Measurements from ENCODE around the gene SPATA2L.
"Not testable (repeated sequence)": the region's sequence is repeated elsewhere in the genome, so short reads cannot be mapped to it uniquely, and the experiment has no call there.

SPATA2L gene

GRCh38 chr16:89689142-89689541, 12.4 kb downstream of the SPATA2L start:
- FAIRE-seq = no peak

GRCh38 chr16:89688395-89688794, 13.1 kb downstream of the SPATA2L start:
- no peak for FAIRE-seq

GRCh38 chr16:89687092-89687940, 14.2 kb downstream of the SPATA2L start:
- FAIRE-seq = no peak

- no peak for FAIRE-seq
These were observed 14.9 kb downstream of the SPATA2L start, which contains the start of gene CDK10 for GRCh38 chr16:89686520-89687091. Gene CDK10 (plus strand): TSS chr16:89686689. CDS start chr16:89686711, 22 bp downstream.

GRCh38 chr16:89685916-89686315, 15.6 kb downstream of the SPATA2L start:
- FAIRE-seq = no peak

GRCh38 chr16:89678258-89678657, 23.2 kb downstream of the SPATA2L start:
- FAIRE-seq = no peak

GRCh38 chr16:89672177-89672941, 29.1 kb downstream of the SPATA2L start:
- no peak for FAIRE-seq

- not testable (repeated sequence) for FAIRE-seq
These were observed 29.9 kb downstream of the SPATA2L start for GRCh38 chr16:89671565-89671964.

GRCh38 chr16:89670496-89671431, 30.7 kb downstream of the SPATA2L start:
- FAIRE-seq = no peak

GRCh38 chr16:89669755-89670154, 31.8 kb downstream of the SPATA2L start:
- no peak for FAIRE-seq

GRCh38 chr16:89668790-89669158, 32.7 kb downstream of the SPATA2L start:
- no peak for FAIRE-seq

- FAIRE-seq = no peak
These were observed 33.9 kb downstream of the SPATA2L start for GRCh38 chr16:89667633-89668032.

GRCh38 chr16:89667000-89667399, 34.5 kb downstream of the SPATA2L start:
- FAIRE-seq = peak; percentile 34

GRCh38 chr16:89664238-89664637, 37.3 kb downstream of the SPATA2L start:
- not testable (repeated sequence) for FAIRE-seq

GRCh38 chr16:89661215-89661614, 40.3 kb downstream of the SPATA2L start:
- FAIRE-seq = no peak

GRCh38 chr16:89660146-89660545, 41.4 kb downstream of the SPATA2L start:
- no peak for FAIRE-seq

- no peak for FAIRE-seq
These were observed 43.2 kb downstream of the SPATA2L start for GRCh38 chr16:89658221-89658879.

- no peak for FAIRE-seq
These were observed 43.9 kb downstream of the SPATA2L start, which contains the start of the genes CHMP1A and SPATA33 for GRCh38 chr16:89657442-89658220. Gene CHMP1A (minus strand): TSS chr16:89657708. CDS start chr16:89657588, 120 bp downstream. Gene SPATA33 (plus strand): TSS chr16:89657836. CDS start chr16:89657912, 76 bp downstream.

- FAIRE-seq = no peak
These were observed 44.9 kb downstream of the SPATA2L start for GRCh38 chr16:89656435-89657121.

- FAIRE-seq = no peak
These were observed 46.4 kb downstream of the SPATA2L start for GRCh38 chr16:89655062-89655643.

Measured in G401.6 (cell line).